Measurements from ENCODE around the gene PA2G4.
A peak's percentile ranks its signal among the peaks of the same experiment; 100 is the strongest.
"Not testable (repeated sequence)": the region's sequence is repeated elsewhere in the genome, so short reads cannot be mapped to it uniquely, and the experiment has no call there.

Gene PA2G4

GRCh38 chr12:56107242-56107641 is 2.9 kb downstream of the PA2G4 start:
- Mint-ChIP-seq H3K4me3 (peak overlapping the region; percentile 58), H3K27ac (peak overlapping the region; percentile 59), H3K4me1 (ENCODE audit: low read depth) (peaks cover 38% of the 10 kb centered on the region), H3K9me3 (no peaks in the 10 kb centered on the region), H3K36me3 (ENCODE audit: low read depth) (peaks cover 63% of the 10 kb centered on the region), H3K27me3 (ENCODE audit: low read depth) (no peaks in the 10 kb centered on the region)
- no peak for DNase-seq (ENCODE audit: low spot score)

- H3K27ac Mint-ChIP-seq: no peak overlapping the region
- peaks cover 76% of the 10 kb centered on the region for H3K36me3 Mint-ChIP-seq (ENCODE audit: low read depth)
- H3K27me3 Mint-ChIP-seq (ENCODE audit: low read depth): no peaks in the 10 kb centered on the region
- peaks cover 25% of the 10 kb centered on the region for H3K4me1 Mint-ChIP-seq (ENCODE audit: low read depth)
- H3K9me3 Mint-ChIP-seq: no peaks in the 10 kb centered on the region
- H3K4me3 Mint-ChIP-seq: no peak overlapping the region
- no peak for DNase-seq (ENCODE audit: low spot score)
Observed at GRCh38 chr12:56110571-56110970, 6.2 kb downstream of the PA2G4 start.

GRCh38 chr12:56114084-56114483 is 9.7 kb downstream of the PA2G4 start:
- Mint-ChIP-seq H3K27me3 (ENCODE audit: low read depth) (no peaks in the 10 kb centered on the region), H3K27ac (peak overlapping the region; percentile 39), H3K36me3 (ENCODE audit: low read depth) (peaks cover 68% of the 10 kb centered on the region), H3K4me3 (peak overlapping the region; percentile 14), H3K4me1 (ENCODE audit: low read depth) (peaks cover 25% of the 10 kb centered on the region), H3K9me3 (no peaks in the 10 kb centered on the region)
- no peak for DNase-seq (ENCODE audit: low spot score)

GRCh38 chr12:56115329-56115728 is 11.0 kb downstream of the PA2G4 start:
- no peak for DNase-seq (ENCODE audit: low spot score)
- Mint-ChIP-seq H3K36me3 (ENCODE audit: low read depth) (peaks cover 60% of the 10 kb centered on the region), H3K4me1 (ENCODE audit: low read depth) (peaks cover 32% of the 10 kb centered on the region), H3K9me3 (no peaks in the 10 kb centered on the region), H3K27me3 (ENCODE audit: low read depth) (no peaks in the 10 kb centered on the region), H3K4me3 (peak overlapping the region; percentile 99), H3K27ac (peak overlapping the region; percentile 100)

GRCh38 chr12:56116267-56117081 is 12.1 kb downstream of the PA2G4 start, which contains the start of gene RPL41:
Gene RPL41 (plus strand): TSS chr12:56116633.
- Mint-ChIP-seq H3K4me1 (ENCODE audit: low read depth) (peaks cover 28% of the 10 kb centered on the region), H3K36me3 (ENCODE audit: low read depth) (peaks cover 51% of the 10 kb centered on the region), H3K4me3 (peak within 1 kb of the TSS; percentile 99), H3K9me3 (no peaks in the 10 kb centered on the region), H3K27me3 (ENCODE audit: low read depth) (no peaks in the 10 kb centered on the region), H3K27ac (peak within 1 kb of the TSS; percentile 100)
- peak; percentile 92 for DNase-seq (ENCODE audit: low spot score)

GRCh38 chr12:56117082-56117706 is 12.8 kb downstream of the PA2G4 start:
- Mint-ChIP-seq H3K36me3 (ENCODE audit: low read depth) (peaks cover 50% of the 10 kb centered on the region), H3K27ac (peak overlapping the region; percentile 100), H3K4me1 (ENCODE audit: low read depth) (peaks cover 28% of the 10 kb centered on the region), H3K4me3 (peak overlapping the region; percentile 99)
- H3K27me3 Mint-ChIP-seq (ENCODE audit: low read depth); H3K9me3 Mint-ChIP-seq; DNase-seq (ENCODE audit: low spot score): not testable (repeated sequence)

GRCh38 chr12:56117778-56118687 is 13.7 kb downstream of the PA2G4 start, which contains the start of gene ZC3H10:
Gene ZC3H10 (plus strand): TSS chr12:56118266. CDS start chr12:56120563, 2,297 bp downstream.
- Mint-ChIP-seq H3K36me3 (ENCODE audit: low read depth) (peaks cover 41% of the 10 kb centered on the region), H3K27me3 (ENCODE audit: low read depth) (no peaks in the 10 kb centered on the region), H3K4me1 (ENCODE audit: low read depth) (peaks cover 28% of the 10 kb centered on the region), H3K4me3 (peak within 1 kb of the TSS; percentile 99), H3K27ac (peak within 1 kb of the TSS; percentile 100), H3K9me3 (no peaks in the 10 kb centered on the region)
- DNase-seq (ENCODE audit: low spot score): peak; percentile 99

GRCh38 chr12:56118688-56119357 is 14.5 kb downstream of the PA2G4 start:
- peaks cover 29% of the 10 kb centered on the region for H3K4me1 Mint-ChIP-seq (ENCODE audit: low read depth)
- H3K36me3 Mint-ChIP-seq (ENCODE audit: low read depth): peaks cover 36% of the 10 kb centered on the region
- H3K27me3 Mint-ChIP-seq (ENCODE audit: low read depth): no peaks in the 10 kb centered on the region
- peak overlapping the region; percentile 100 for H3K27ac Mint-ChIP-seq
- H3K4me3 Mint-ChIP-seq: peak overlapping the region; percentile 99
- no peak for DNase-seq (ENCODE audit: low spot score)
- no peaks in the 10 kb centered on the region for H3K9me3 Mint-ChIP-seq

- Mint-ChIP-seq H3K4me1 (ENCODE audit: low read depth) (peaks cover 32% of the 10 kb centered on the region), H3K9me3 (no peaks in the 10 kb centered on the region), H3K36me3 (ENCODE audit: low read depth) (peaks cover 34% of the 10 kb centered on the region), H3K4me3 (peak overlapping the region; percentile 99), H3K27ac (peak overlapping the region; percentile 100), H3K27me3 (ENCODE audit: low read depth) (no peaks in the 10 kb centered on the region)
- peak; percentile 52 for DNase-seq (ENCODE audit: low spot score)
Observed at GRCh38 chr12:56119361-56119796, 15.0 kb downstream of the PA2G4 start.

- Mint-ChIP-seq H3K27me3 (ENCODE audit: low read depth) (no peaks in the 10 kb centered on the region), H3K27ac (no peak overlapping the region), H3K4me3 (no peak overlapping the region), H3K4me1 (ENCODE audit: low read depth) (peaks cover 36% of the 10 kb centered on the region), H3K36me3 (ENCODE audit: low read depth) (peaks cover 33% of the 10 kb centered on the region), H3K9me3 (no peaks in the 10 kb centered on the region)
- no peak for DNase-seq (ENCODE audit: low spot score)
Observed at GRCh38 chr12:56120158-56120846, 15.9 kb downstream of the PA2G4 start.

GRCh38 chr12:56121204-56121870 is 17.0 kb downstream of the PA2G4 start:
- no peaks in the 10 kb centered on the region for H3K9me3 Mint-ChIP-seq
- peaks cover 39% of the 10 kb centered on the region for H3K4me1 Mint-ChIP-seq (ENCODE audit: low read depth)
- H3K4me3 Mint-ChIP-seq: no peak overlapping the region
- DNase-seq (ENCODE audit: low spot score): no peak
- H3K27me3 Mint-ChIP-seq (ENCODE audit: low read depth): no peaks in the 10 kb centered on the region
- peaks cover 33% of the 10 kb centered on the region for H3K36me3 Mint-ChIP-seq (ENCODE audit: low read depth)
- H3K27ac Mint-ChIP-seq: no peak overlapping the region

GRCh38 chr12:56122637-56123036 is 18.3 kb downstream of the PA2G4 start:
- H3K4me3 Mint-ChIP-seq: no peak overlapping the region
- peaks cover 20% of the 10 kb centered on the region for H3K36me3 Mint-ChIP-seq (ENCODE audit: low read depth)
- no peak for DNase-seq (ENCODE audit: low spot score)
- peaks cover 47% of the 10 kb centered on the region for H3K4me1 Mint-ChIP-seq (ENCODE audit: low read depth)
- H3K9me3 Mint-ChIP-seq: no peaks in the 10 kb centered on the region
- no peak overlapping the region for H3K27ac Mint-ChIP-seq
- H3K27me3 Mint-ChIP-seq (ENCODE audit: low read depth): no peaks in the 10 kb centered on the region

All from T-helper 2 cell treated with Interferon-gamma antibody and Interleukin-4, amounts not matched to agents 5 μg/mL and 100 μg/mL, for 36 hours (primary cell).